IPS-15b (cell line): ENCODE results near the gene MTF2.
"Not testable (repeated sequence)": the region's sequence is repeated elsewhere in the genome, so short reads cannot be mapped to it uniquely, and the experiment has no call there.

ENCODE experiments used
- H3K27me3 ChIP-seq: one replicate; pipeline ENCODE4 v1.6.1; 2013; ENCODE audit warnings: low read length; ENCODE audit not compliant: control insufficient read depth, insufficient read depth
- H3K36me3 ChIP-seq: one replicate; pipeline ENCODE4 v1.6.1; 2013; ENCODE audit warnings: low read length; ENCODE audit not compliant: control insufficient read depth, insufficient read depth
- H3K4me1 ChIP-seq: one replicate; pipeline ENCODE4 v1.6.1; 2013; ENCODE audit warnings: mild to moderate bottlenecking, low read length; ENCODE audit not compliant: control insufficient read depth, insufficient read depth
- H3K4me3 ChIP-seq: one replicate; pipeline ENCODE4 v1.5.1; 2013; ENCODE audit warnings: low read depth, low read length
- H3K9ac ChIP-seq: one replicate; pipeline ENCODE4 v1.6.1; 2013; ENCODE audit warnings: low read depth, mild to moderate bottlenecking, low read length
- H3K9me3 ChIP-seq: one replicate; pipeline ENCODE4 v1.6.1; 2013; ENCODE audit warnings: mild to moderate bottlenecking, low read length; ENCODE audit not compliant: control insufficient read depth, insufficient read depth

Gene MTF2

DNA sequence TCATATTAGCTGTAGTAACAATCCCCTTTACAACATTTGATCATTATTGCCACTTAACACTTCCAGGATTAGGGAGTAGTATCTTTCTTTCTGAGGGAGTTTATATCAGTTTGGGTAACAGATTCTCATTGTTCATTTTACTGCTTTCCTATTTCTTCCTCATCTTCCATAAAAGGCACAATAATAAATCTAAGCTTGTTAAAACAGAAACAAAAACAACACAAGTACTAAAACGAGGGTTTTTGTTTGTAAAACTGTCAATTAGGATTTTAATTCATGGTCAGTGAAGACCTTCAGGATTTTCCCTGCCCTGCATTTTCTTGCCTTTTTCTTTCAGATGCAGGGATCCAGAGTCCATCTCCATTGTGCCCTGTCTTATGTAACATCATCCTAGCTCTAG is 71.6 kb downstream of the MTF2 start:
- Histone ChIP-seq H3K27me3 (no peaks in the 10 kb centered on the region), H3K9ac (no peak overlapping the region), H3K36me3 (no peaks in the 10 kb centered on the region), H3K4me3 (no peak overlapping the region), H3K9me3 (no peaks in the 10 kb centered on the region), H3K4me1 (no peaks in the 10 kb centered on the region)

GRCh38 chr1:93151474-93151873 is 72.4 kb downstream of the MTF2 start:
- Histone ChIP-seq H3K27me3 (no peaks in the 10 kb centered on the region), H3K36me3 (no peaks in the 10 kb centered on the region), H3K4me3 (no peak overlapping the region), H3K4me1 (no peaks in the 10 kb centered on the region), H3K9ac (no peak overlapping the region), H3K9me3 (no peaks in the 10 kb centered on the region)

DNA sequence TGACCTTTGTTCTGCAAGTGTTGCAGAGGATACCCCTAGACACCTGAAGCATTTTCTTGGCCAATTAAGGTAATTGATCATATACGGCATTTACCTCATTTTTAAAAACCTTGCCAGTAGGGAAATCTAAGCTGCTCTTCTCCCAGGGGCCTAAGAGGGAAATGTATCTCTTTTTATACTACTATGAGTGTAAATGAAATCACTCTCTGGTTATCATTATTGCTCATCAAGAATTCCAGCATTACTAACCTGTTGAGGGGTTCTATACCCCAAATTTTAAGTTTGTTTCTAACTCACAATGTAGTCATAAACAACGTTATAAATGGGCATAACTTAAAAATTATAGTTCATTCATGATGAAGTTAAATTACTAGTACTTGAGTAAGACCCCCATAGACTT is 73.8 kb downstream of the MTF2 start:
- no peak overlapping the region for H3K4me3 ChIP-seq
- no peaks in the 10 kb centered on the region for H3K36me3 ChIP-seq

GRCh38 chr1:93154898-93155297 is 75.8 kb downstream of the MTF2 start:
- H3K4me3 ChIP-seq, result no peak overlapping the region
- no peaks in the 10 kb centered on the region for H3K27me3 ChIP-seq
- no peak overlapping the region for H3K9ac ChIP-seq
- no peaks in the 10 kb centered on the region for H3K36me3 ChIP-seq
- H3K4me1 ChIP-seq, result no peaks in the 10 kb centered on the region
- H3K9me3 ChIP-seq, result no peaks in the 10 kb centered on the region

More for the DNA sequence above, 73.8 kb downstream of the MTF2 start:
- H3K4me1 ChIP-seq, result no peaks in the 10 kb centered on the region
- no peak overlapping the region for H3K9ac ChIP-seq
- no peaks in the 10 kb centered on the region for H3K9me3 ChIP-seq
- H3K27me3 ChIP-seq, result no peaks in the 10 kb centered on the region

DNA sequence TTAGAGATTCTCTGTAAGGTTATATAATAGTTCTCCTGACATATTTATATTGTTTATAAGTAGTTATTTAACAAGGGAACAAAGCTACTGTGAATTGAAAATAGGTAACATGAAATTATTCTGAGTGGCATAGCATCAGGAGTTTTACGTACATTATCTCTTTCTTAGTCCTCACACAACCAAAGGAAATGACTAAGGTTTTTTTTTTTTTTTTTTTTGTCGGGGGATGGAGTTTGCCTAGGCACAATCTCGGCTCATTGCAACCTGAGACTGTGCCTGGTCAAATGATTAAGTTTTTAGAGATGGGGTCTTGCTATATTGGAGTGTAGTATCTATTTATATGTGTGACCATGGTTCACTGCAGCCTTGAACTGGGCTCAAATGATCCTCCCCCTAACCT is 76.3 kb downstream of the MTF2 start:
- no peak overlapping the region for H3K9ac ChIP-seq
- no peaks in the 10 kb centered on the region for H3K9me3 ChIP-seq
- H3K4me3 ChIP-seq, result no peak overlapping the region
- no peaks in the 10 kb centered on the region for H3K4me1 ChIP-seq
- no peaks in the 10 kb centered on the region for H3K27me3 ChIP-seq
- no peaks in the 10 kb centered on the region for H3K36me3 ChIP-seq

DNA sequence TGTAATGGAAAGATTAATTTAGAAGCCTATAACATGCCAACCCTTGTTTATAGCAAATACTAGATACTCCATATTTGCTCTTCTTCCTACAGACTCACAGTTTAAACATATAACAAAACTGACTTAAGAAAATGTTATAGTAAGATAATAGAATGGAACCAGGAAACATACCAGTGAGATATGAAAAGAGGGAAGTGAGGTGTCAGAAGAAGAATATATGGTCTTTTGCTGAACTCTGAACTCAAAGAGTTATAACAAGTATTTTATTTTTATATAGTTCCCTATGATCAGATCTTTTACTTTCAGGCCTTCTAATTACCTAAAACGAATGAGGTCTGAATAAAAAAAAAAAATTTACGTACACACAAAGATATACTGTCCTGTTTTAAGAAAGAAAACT is 80.3 kb downstream of the MTF2 start:
- no peaks in the 10 kb centered on the region for H3K9me3 ChIP-seq
- H3K4me3 ChIP-seq, result no peak overlapping the region
- H3K27me3 ChIP-seq, result no peaks in the 10 kb centered on the region
- no peak overlapping the region for H3K9ac ChIP-seq
- H3K36me3 ChIP-seq, result no peaks in the 10 kb centered on the region
- no peaks in the 10 kb centered on the region for H3K4me1 ChIP-seq

GRCh38 chr1:93163314-93163713 is 84.2 kb downstream of the MTF2 start:
- H3K36me3 ChIP-seq, H3K27me3 ChIP-seq, H3K4me1 ChIP-seq, H3K4me3 ChIP-seq, H3K9me3 ChIP-seq, H3K9ac ChIP-seq: not testable (repeated sequence)

GRCh38 chr1:93164816-93165215 is 85.7 kb downstream of the MTF2 start:
- Histone ChIP-seq H3K27me3 (no peaks in the 10 kb centered on the region), H3K4me1 (no peaks in the 10 kb centered on the region), H3K9ac (no peak overlapping the region), H3K4me3 (no peak overlapping the region), H3K36me3 (no peaks in the 10 kb centered on the region), H3K9me3 (no peaks in the 10 kb centered on the region)

DNA sequence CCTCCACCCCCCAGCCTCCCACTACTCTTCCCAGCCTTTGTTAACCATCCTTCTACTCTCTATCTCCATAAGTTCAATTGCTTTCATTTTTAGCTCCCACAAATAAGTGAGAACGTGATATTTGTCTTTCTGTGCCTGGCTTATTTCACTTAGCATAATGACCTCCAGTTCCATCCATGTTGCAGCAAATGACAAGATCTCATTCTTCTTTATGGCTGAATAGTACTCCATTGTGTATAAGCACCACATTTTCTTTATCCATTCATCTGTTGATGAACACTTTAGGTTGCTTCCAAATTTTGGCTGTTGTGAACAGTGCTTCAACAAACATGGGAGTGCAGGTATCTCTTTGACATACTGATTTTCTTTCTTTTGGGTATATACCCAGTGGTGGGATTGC is 86.8 kb downstream of the MTF2 start:
- H3K9me3 ChIP-seq, H3K27me3 ChIP-seq, H3K9ac ChIP-seq, H3K4me1 ChIP-seq, H3K4me3 ChIP-seq, H3K36me3 ChIP-seq: not testable (repeated sequence)

DNA sequence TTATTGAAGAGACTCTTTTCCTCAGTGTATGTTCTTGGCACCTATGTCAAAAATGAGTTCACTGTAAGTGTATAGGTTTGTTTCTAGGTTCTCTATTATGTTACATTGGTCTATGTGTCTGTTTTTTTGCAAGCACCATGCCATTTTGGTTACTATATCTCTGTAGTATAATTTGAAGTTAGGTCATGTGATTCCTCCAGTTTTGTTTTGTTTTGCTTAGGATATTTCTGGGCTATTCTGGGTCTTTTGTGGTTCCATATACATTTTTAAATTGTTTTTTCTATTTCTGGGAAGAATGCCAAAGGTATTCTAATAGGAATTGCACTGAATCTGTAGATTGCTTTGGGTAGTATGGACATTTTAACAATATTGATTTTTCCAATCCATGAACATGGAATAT is 87.9 kb downstream of the MTF2 start:
- no peaks in the 10 kb centered on the region for H3K9me3 ChIP-seq
- H3K4me3 ChIP-seq, result no peak overlapping the region
- no peaks in the 10 kb centered on the region for H3K36me3 ChIP-seq
- H3K9ac ChIP-seq, result no peak overlapping the region
- H3K4me1 ChIP-seq, result no peaks in the 10 kb centered on the region
- no peaks in the 10 kb centered on the region for H3K27me3 ChIP-seq

DNA sequence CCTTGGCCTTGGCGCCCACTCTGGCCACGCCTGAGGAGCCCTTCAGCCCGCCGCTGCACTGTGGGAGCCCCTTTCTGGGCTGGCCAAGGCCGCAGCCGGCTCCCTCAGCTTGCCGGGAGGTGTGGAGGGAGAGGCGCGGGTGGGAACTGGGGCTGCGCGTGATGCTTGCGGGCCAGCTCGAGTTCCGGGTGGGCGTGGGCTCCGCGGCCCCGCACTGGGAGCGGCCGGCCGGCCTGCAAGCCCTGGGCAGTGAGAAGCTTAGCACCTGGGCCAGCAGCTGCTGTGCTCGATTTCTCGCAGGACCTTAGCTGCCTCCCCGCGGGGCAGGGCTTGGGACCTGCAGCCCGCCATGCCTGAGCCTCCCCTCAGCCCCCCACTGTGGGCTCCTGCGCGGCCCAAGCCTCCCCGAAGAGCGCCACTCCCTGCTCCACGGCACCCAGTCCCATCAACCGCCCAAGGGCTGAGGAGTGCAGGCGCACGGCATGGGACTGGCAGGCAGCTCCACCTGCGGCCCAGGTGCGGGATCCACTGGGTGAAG is 91.1 kb downstream of the MTF2 start:
- not testable (repeated sequence) for H3K27me3 ChIP-seq, H3K9me3 ChIP-seq, H3K36me3 ChIP-seq, H3K9ac ChIP-seq, H3K4me1 ChIP-seq, H3K4me3 ChIP-seq

- Histone ChIP-seq H3K4me3 (no peak overlapping the region), H3K4me1 (no peaks in the 10 kb centered on the region)
Observed at GRCh38 chr1:93171549-93172034, 92.5 kb downstream of the MTF2 start.

DNA sequence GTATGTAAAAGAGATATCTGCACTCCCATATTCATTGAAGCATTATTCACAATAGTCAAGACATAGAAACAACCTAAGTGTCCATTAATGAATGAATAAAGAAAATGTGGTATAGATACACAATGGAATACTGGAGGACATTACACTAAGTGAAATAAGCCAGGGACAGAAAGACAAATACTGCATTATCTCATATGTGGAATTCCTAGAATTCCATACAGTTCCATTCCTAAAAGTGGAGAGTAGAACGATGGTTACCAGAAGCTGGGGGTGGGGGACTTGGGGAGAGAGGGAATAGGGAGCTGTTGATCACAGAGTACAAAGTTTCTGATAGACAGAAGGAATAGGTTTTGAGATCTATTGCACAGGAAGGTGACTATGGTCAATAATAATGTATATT is 93.7 kb downstream of the MTF2 start:
- H3K9ac ChIP-seq, result no peak overlapping the region
- H3K36me3 ChIP-seq, result no peaks in the 10 kb centered on the region
- H3K9me3 ChIP-seq, result no peaks in the 10 kb centered on the region
- H3K4me1 ChIP-seq, result peaks cover under 1% of the 10 kb centered on the region
- no peaks in the 10 kb centered on the region for H3K27me3 ChIP-seq
- H3K4me3 ChIP-seq, result no peak overlapping the region

More at GRCh38 chr1:93171549-93172034, 92.5 kb downstream of the MTF2 start:
- H3K9me3 ChIP-seq, result no peaks in the 10 kb centered on the region
- H3K9ac ChIP-seq, result no peak overlapping the region
- H3K36me3 ChIP-seq, result no peaks in the 10 kb centered on the region
- H3K27me3 ChIP-seq, result no peaks in the 10 kb centered on the region
